ENCODE results near the gene MYO18A. TPM values are rescaled to one million over a fixed set of nuclear protein-coding genes. Genes with fewer than 3 reads are reported as not detected.

Gene MYO18A
- total RNA-seq, 3 donors from 2014 or later: 31.5 to 71.1 (median 42.3) TPM

- DNase-seq (ENCODE audit: low spot score in 2 of 2): no peak
- Histone ChIP-seq H3K4me3 (no peak overlapping the region), H3K36me3 (no peaks in the 10 kb centered on the region), H3K4me1 (no peaks in the 10 kb centered on the region), H3K27me3 (no peaks in the 10 kb centered on the region), H3K27ac (no peak overlapping the region), H3K9me3 (no peaks in the 10 kb centered on the region)
- TF ChIP-seq POLR2A (IDR thresholded peaks at IDR 0.05): no peak
- no peak for TF ChIP-seq POLR2AphosphoS5 (IDR thresholded peaks at IDR 0.05)
- TF ChIP-seq, protein P1, sequence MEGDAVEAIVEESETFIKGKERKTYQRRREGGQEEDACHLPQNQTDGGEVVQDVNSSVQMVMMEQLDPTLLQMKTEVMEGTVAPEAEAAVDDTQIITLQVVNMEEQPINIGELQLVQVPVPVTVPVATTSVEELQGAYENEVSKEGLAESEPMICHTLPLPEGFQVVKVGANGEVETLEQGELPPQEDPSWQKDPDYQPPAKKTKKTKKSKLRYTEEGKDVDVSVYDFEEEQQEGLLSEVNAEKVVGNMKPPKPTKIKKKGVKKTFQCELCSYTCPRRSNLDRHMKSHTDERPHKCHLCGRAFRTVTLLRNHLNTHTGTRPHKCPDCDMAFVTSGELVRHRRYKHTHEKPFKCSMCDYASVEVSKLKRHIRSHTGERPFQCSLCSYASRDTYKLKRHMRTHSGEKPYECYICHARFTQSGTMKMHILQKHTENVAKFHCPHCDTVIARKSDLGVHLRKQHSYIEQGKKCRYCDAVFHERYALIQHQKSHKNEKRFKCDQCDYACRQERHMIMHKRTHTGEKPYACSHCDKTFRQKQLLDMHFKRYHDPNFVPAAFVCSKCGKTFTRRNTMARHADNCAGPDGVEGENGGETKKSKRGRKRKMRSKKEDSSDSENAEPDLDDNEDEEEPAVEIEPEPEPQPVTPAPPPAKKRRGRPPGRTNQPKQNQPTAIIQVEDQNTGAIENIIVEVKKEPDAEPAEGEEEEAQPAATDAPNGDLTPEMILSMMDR (IDR thresholded peaks at IDR 0.05): no peak
- intact Hi-C loops (cut with DNase I; ENCODE audit: low total_unique reads): no loop called here
These were observed 107.2 kb downstream of the MYO18A start for GRCh38 chr17:29073045-29073444.

GRCh38 chr17:29071303-29071702 lies 108.9 kb downstream of the MYO18A start:
- TF ChIP-seq POLR2AphosphoS5 (IDR thresholded peaks at IDR 0.05): no peak
- TF ChIP-seq, protein P1 (IDR thresholded peaks at IDR 0.05): no peak
- TF ChIP-seq POLR2A (IDR thresholded peaks at IDR 0.05): no peak
- Histone ChIP-seq H3K4me1 (no peaks in the 10 kb centered on the region), H3K27me3 (no peaks in the 10 kb centered on the region), H3K9me3 (no peaks in the 10 kb centered on the region), H3K27ac (no peak overlapping the region), H3K36me3 (no peaks in the 10 kb centered on the region), H3K4me3 (no peak overlapping the region)
- intact Hi-C loops (cut with DNase I; ENCODE audit: low total_unique reads): no loop called here
- no peak for DNase-seq (ENCODE audit: low spot score in 2 of 2)

DNA sequence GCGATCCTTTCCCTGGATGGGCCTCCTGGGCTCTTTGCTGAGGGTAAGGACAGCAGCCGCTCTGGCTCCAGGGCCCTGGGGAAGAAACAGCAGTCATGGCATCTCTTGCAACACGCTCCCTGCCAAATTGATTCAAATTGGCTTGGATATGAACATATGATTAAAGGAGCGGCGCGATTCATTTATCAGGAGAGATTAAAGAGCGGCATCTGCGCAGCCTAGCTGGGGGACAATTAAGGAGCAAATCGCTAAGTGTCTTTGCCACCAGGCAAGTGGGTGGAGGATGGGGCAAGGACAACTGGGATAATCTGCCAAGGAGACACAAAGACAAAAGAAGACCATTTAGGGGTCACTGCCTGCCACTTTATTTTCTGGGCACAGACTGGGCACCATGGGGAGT lies 109.4 kb downstream of the MYO18A start:
- Histone ChIP-seq H3K27ac (no peak overlapping the region), H3K27me3 (no peaks in the 10 kb centered on the region), H3K4me3 (no peak overlapping the region), H3K9me3 (no peaks in the 10 kb centered on the region), H3K36me3 (no peaks in the 10 kb centered on the region), H3K4me1 (no peaks in the 10 kb centered on the region)
- no peak for TF ChIP-seq POLR2A (IDR thresholded peaks at IDR 0.05)
- no peak for TF ChIP-seq POLR2AphosphoS5 (IDR thresholded peaks at IDR 0.05)
- TF ChIP-seq, protein P1 (IDR thresholded peaks at IDR 0.05): no peak
- intact Hi-C loops (cut with DNase I; ENCODE audit: low total_unique reads): no loop called here
- no peak for DNase-seq (ENCODE audit: low spot score in 2 of 2)

DNA sequence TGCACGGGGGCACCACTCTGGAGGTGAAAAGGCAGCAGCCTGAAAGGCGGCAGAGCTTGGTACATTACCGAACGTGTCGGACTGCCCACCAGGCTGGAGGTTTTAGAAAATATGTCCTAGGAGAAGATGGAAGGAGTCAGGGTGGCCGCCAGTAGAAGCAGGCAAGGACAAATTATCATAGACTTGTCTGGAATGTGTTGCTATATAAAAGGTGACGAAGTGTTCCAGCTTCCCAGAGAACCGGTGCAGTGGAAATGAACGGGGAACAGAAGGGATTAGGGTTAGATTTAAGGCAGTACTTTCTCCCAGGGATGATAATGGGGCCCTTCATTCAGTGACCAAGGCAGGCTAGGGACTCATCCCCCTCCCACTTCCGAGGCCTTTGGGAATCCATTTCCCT lies 109.9 kb downstream of the MYO18A start:
- no peaks in the 10 kb centered on the region for H3K4me1 ChIP-seq
- H3K27ac ChIP-seq: no peak overlapping the region
- intact Hi-C loops (cut with DNase I; ENCODE audit: low total_unique reads): no loop called here
- no peak overlapping the region for H3K4me3 ChIP-seq
- DNase-seq (ENCODE audit: low spot score in 2 of 2): no peak
- no peaks in the 10 kb centered on the region for H3K36me3 ChIP-seq
- H3K27me3 ChIP-seq: no peaks in the 10 kb centered on the region
- TF ChIP-seq, protein P1 (IDR thresholded peaks at IDR 0.05): no peak
- TF ChIP-seq POLR2A (IDR thresholded peaks at IDR 0.05) (no peak), POLR2AphosphoS5 (IDR thresholded peaks at IDR 0.05) (no peak)
- H3K9me3 ChIP-seq: no peaks in the 10 kb centered on the region

DNA sequence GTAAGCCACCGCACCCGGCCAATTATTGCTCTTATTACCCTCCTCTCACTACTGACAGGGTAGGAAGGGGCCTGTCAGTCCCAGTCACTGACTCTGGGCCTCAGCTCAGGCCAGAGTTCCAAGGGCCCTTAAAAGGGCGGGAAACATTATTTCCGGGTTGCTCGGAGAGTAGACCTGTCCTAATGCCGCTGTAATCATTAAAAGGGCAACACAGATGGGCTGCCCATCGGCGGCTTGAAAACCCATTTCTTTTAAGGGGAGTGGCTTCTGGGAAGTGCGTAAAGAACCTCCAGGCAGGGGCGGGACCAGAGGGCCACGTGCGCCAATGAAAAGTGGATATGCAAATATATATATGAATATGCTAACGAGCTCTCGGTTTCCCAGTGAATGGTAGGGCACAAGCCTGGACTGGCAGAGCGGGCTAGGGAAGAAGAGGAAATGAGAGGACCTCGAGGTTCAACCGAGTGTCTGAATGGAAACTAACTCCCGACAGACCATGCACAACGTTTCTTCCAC lies 110.6 kb downstream of the MYO18A start:
- TF ChIP-seq POLR2AphosphoS5 (IDR thresholded peaks at IDR 0.05): no peak
- TF ChIP-seq, protein P1 (IDR thresholded peaks at IDR 0.05): no peak
- no peak for TF ChIP-seq POLR2A (IDR thresholded peaks at IDR 0.05)
- no peaks in the 10 kb centered on the region for H3K27me3 ChIP-seq
- no peak for DNase-seq (ENCODE audit: low spot score in 2 of 2)
- H3K36me3 ChIP-seq: no peaks in the 10 kb centered on the region
- no peaks in the 10 kb centered on the region for H3K4me1 ChIP-seq
- no peak overlapping the region for H3K4me3 ChIP-seq
- intact Hi-C loops (cut with DNase I; ENCODE audit: low total_unique reads): no loop called here
- no peaks in the 10 kb centered on the region for H3K9me3 ChIP-seq
- H3K27ac ChIP-seq: no peak overlapping the region

Data from breast epithelium (tissue), 4 donors.